Stimulated activated naive CD8-positive, alpha-beta T cell treated with anti-CD3 and anti-CD28 coated beads, Interleukin-15, amount 100 ng/mL, for 72 hours (primary cell): ENCODE data around the gene NEAT1.
A peak's percentile ranks its signal among the peaks of the same experiment; 100 is the strongest.
"Not testable (repeated sequence)": the region's sequence is repeated elsewhere in the genome, so short reads cannot be mapped to it uniquely, and the experiment has no call there.

Source experiments
- ATAC-seq: fragments of 150-1000 bp; cut with Tn5 transposase; 2 replicates; pipeline ENCODE4 v1.10.0; 2021; ENCODE audit warnings: mild to moderate bottlenecking, moderate library complexity
- DNase-seq, 2 donors: peaks; one replicate each; pipeline ENCODE4 v3.0.0; 2021 to 2022
- H3K27ac Mint-ChIP-seq, 2 donors: one replicate each; pipeline ENCODE4 v1.8.0; 2022; ENCODE audit warnings: mild to moderate bottlenecking in 2 of 2, mixed read lengths in 2 of 2, moderate library complexity in 2 of 2
- H3K27me3 Mint-ChIP-seq: one replicate; pipeline ENCODE4 v1.8.0; 2022; ENCODE audit warnings: mixed read lengths
- H3K4me1 Mint-ChIP-seq: one replicate; pipeline ENCODE4 v1.8.0; 2022; ENCODE audit warnings: mild to moderate bottlenecking, mixed read lengths
- H3K4me3 Mint-ChIP-seq, 2 donors: one replicate each; pipeline ENCODE4 v1.8.0; 2022; ENCODE audit warnings: mild to moderate bottlenecking in 2 of 2, mixed read lengths in 2 of 2, moderate library complexity in 1 of 2
- H3K9me3 Mint-ChIP-seq, 2 donors: one replicate each; pipeline ENCODE4 v1.8.0; 2022; ENCODE audit warnings: mixed read lengths in 2 of 2

Gene NEAT1

GRCh38 chr11:65398362-65398910 is 24.2 kb upstream of the NEAT1 start:
- no peak for ATAC-seq
- H3K27me3 Mint-ChIP-seq = no peaks in the 10 kb centered on the region

GRCh38 chr11:65399249-65399648 is 23.3 kb upstream of the NEAT1 start:
- Mint-ChIP-seq H3K9me3 (no peaks in the 10 kb centered on the region), H3K4me1 (peaks cover 26% of the 10 kb centered on the region), H3K4me3 (no peak overlapping the region), H3K27ac (no peak overlapping the region), H3K27me3 (no peaks in the 10 kb centered on the region)
- DNase-seq (no peak), ATAC-seq (no peak)

More at GRCh38 chr11:65398362-65398910, 24.2 kb upstream of the NEAT1 start:
- H3K9me3 Mint-ChIP-seq = no peaks in the 10 kb centered on the region
- H3K4me3 Mint-ChIP-seq = no peak overlapping the region
- no peak for DNase-seq
- H3K4me1 Mint-ChIP-seq = peaks cover 26% of the 10 kb centered on the region
- H3K27ac Mint-ChIP-seq = peak overlapping the region; percentile 25 to 78

GRCh38 chr11:65399845-65400244 is 22.8 kb upstream of the NEAT1 start:
- no peak for ATAC-seq
- H3K27me3 Mint-ChIP-seq = no peaks in the 10 kb centered on the region
- H3K27ac Mint-ChIP-seq = no peak overlapping the region
- DNase-seq = no peak
- no peak overlapping the region for H3K4me3 Mint-ChIP-seq
- H3K9me3 Mint-ChIP-seq = no peaks in the 10 kb centered on the region
- peaks cover 26% of the 10 kb centered on the region for H3K4me1 Mint-ChIP-seq

- Mint-ChIP-seq H3K27ac (peak overlapping the region in 1 of 2 donors; percentile 44), H3K9me3 (no peaks in the 10 kb centered on the region), H3K27me3 (no peaks in the 10 kb centered on the region)
These were observed 22.1 kb upstream of the NEAT1 start for GRCh38 chr11:65400307-65401072.

GRCh38 chr11:65401073-65401802 is 21.4 kb upstream of the NEAT1 start:
- DNase-seq = no peak
- Mint-ChIP-seq H3K9me3 (no peaks in the 10 kb centered on the region), H3K27ac (no peak overlapping the region), H3K4me1 (peaks cover 21% of the 10 kb centered on the region), H3K27me3 (no peaks in the 10 kb centered on the region), H3K4me3 (no peak overlapping the region)
- no peak for ATAC-seq

More at GRCh38 chr11:65400307-65401072, 22.1 kb upstream of the NEAT1 start:
- Mint-ChIP-seq H3K4me1 (peaks cover 26% of the 10 kb centered on the region), H3K4me3 (no peak overlapping the region)
- no peak for DNase-seq
- ATAC-seq = no peak

- no peaks in the 10 kb centered on the region for H3K9me3 Mint-ChIP-seq
- no peak overlapping the region for H3K4me3 Mint-ChIP-seq
- no peak overlapping the region for H3K27ac Mint-ChIP-seq
- ATAC-seq = no peak
- H3K4me1 Mint-ChIP-seq = peaks cover 21% of the 10 kb centered on the region
- DNase-seq = no peak
- no peaks in the 10 kb centered on the region for H3K27me3 Mint-ChIP-seq
These were observed 20.8 kb upstream of the NEAT1 start for GRCh38 chr11:65401803-65402248.

GRCh38 chr11:65402790-65403189 is 19.8 kb upstream of the NEAT1 start:
- Mint-ChIP-seq H3K4me3 (no peak overlapping the region), H3K27ac (no peak overlapping the region), H3K9me3 (no peaks in the 10 kb centered on the region), H3K4me1 (peaks cover 21% of the 10 kb centered on the region), H3K27me3 (no peaks in the 10 kb centered on the region)
- DNase-seq = no peak
- ATAC-seq = no peak

GRCh38 chr11:65403607-65404121 is 18.9 kb upstream of the NEAT1 start:
- Mint-ChIP-seq H3K27me3 (no peaks in the 10 kb centered on the region), H3K4me1 (peaks cover 21% of the 10 kb centered on the region), H3K27ac (no peak overlapping the region), H3K4me3 (no peak overlapping the region), H3K9me3 (no peaks in the 10 kb centered on the region)
- DNase-seq (no peak), ATAC-seq (no peak)

GRCh38 chr11:65404210-65404609 is 18.4 kb upstream of the NEAT1 start:
- no peak overlapping the region for H3K27ac Mint-ChIP-seq
- DNase-seq = no peak
- no peak overlapping the region for H3K4me3 Mint-ChIP-seq
- no peaks in the 10 kb centered on the region for H3K27me3 Mint-ChIP-seq
- no peak for ATAC-seq
- no peaks in the 10 kb centered on the region for H3K9me3 Mint-ChIP-seq
- H3K4me1 Mint-ChIP-seq = peaks cover 21% of the 10 kb centered on the region

GRCh38 chr11:65404638-65405339 is 17.8 kb upstream of the NEAT1 start:
- Mint-ChIP-seq H3K27ac (no peak overlapping the region), H3K27me3 (no peaks in the 10 kb centered on the region), H3K9me3 (no peaks in the 10 kb centered on the region), H3K4me3 (no peak overlapping the region), H3K4me1 (peaks cover 16% of the 10 kb centered on the region)
- DNase-seq (no peak), ATAC-seq (no peak)

- no peaks in the 10 kb centered on the region for H3K27me3 Mint-ChIP-seq
- no peak overlapping the region for H3K27ac Mint-ChIP-seq
- DNase-seq (no peak), ATAC-seq (no peak)
- no peak overlapping the region for H3K4me3 Mint-ChIP-seq
- H3K4me1 Mint-ChIP-seq = peaks cover 15% of the 10 kb centered on the region
- no peaks in the 10 kb centered on the region for H3K9me3 Mint-ChIP-seq
These were observed 11.5 kb upstream of the NEAT1 start for GRCh38 chr11:65410936-65411680.

GRCh38 chr11:65411681-65412070 is 10.9 kb upstream of the NEAT1 start:
- H3K4me3 Mint-ChIP-seq = no peak overlapping the region
- DNase-seq (no peak), ATAC-seq (no peak)
- H3K9me3 Mint-ChIP-seq = no peaks in the 10 kb centered on the region
- peaks cover 20% of the 10 kb centered on the region for H3K4me1 Mint-ChIP-seq
- H3K27me3 Mint-ChIP-seq = no peaks in the 10 kb centered on the region
- H3K27ac Mint-ChIP-seq = no peak overlapping the region

GRCh38 chr11:65412271-65413076 is 10.1 kb upstream of the NEAT1 start:
- H3K4me1 Mint-ChIP-seq = peaks cover 28% of the 10 kb centered on the region
- no peaks in the 10 kb centered on the region for H3K27me3 Mint-ChIP-seq
- H3K27ac Mint-ChIP-seq = peak overlapping the region in 1 of 2 donors; percentile 15
- H3K9me3 Mint-ChIP-seq = no peaks in the 10 kb centered on the region
- H3K4me3 Mint-ChIP-seq = no peak overlapping the region
- ATAC-seq (no peak), DNase-seq (no peak)

- DNase-seq, H3K27ac Mint-ChIP-seq, H3K9me3 Mint-ChIP-seq, H3K27me3 Mint-ChIP-seq, H3K4me3 Mint-ChIP-seq, ATAC-seq: not testable (repeated sequence)
- peaks cover 35% of the 10 kb centered on the region for H3K4me1 Mint-ChIP-seq
These were observed 9.4 kb upstream of the NEAT1 start for GRCh38 chr11:65413077-65413664.
